Measurements from ENCODE around the gene WNT7A.

The WNT7A gene

DNA sequence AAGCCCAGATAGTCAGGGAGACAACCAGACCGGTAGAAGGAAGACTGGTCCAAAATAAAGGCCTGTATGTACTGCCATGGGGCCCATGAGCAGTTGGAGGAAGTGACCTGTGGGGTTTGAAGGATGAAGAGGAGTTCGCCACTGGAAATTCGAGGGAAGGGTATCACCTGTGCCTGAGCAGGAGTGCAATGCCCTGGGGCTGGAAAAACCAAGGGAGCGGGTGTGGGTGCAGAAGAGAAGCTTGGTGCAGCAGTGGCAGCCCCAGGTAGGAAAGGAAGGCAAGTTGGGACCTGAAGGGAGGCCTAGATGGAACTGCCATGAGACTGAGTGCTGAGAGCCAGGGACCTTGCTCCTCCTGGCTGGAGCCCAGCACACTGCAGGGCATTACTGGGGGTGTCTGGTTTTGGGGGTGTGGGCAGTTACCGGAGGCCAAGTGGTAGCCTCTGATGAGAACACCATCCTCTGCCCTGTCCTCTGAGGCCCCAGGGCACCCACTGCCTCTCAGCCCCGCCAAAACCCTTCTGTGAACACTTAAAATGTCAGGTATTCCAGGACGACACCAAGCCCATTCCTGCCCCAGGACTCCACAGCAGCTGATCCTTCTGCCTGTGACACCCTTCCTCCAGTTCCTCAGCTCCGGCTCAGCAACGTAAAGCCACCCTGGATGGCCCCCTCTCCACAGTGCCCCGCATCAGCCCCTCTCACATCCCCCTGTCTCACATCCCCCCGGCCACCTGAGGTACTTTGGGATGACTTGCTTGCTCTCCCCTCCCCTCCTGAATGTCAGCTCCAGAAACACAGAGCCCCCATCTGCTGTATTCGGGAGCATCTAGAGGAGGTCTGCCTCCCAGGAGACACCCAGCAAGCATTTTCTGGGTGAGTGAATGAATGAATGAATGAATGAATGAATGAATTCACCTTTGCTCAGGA is 42.9 kb downstream of the WNT7A start:
- TF ChIP-seq, protein P1, sequence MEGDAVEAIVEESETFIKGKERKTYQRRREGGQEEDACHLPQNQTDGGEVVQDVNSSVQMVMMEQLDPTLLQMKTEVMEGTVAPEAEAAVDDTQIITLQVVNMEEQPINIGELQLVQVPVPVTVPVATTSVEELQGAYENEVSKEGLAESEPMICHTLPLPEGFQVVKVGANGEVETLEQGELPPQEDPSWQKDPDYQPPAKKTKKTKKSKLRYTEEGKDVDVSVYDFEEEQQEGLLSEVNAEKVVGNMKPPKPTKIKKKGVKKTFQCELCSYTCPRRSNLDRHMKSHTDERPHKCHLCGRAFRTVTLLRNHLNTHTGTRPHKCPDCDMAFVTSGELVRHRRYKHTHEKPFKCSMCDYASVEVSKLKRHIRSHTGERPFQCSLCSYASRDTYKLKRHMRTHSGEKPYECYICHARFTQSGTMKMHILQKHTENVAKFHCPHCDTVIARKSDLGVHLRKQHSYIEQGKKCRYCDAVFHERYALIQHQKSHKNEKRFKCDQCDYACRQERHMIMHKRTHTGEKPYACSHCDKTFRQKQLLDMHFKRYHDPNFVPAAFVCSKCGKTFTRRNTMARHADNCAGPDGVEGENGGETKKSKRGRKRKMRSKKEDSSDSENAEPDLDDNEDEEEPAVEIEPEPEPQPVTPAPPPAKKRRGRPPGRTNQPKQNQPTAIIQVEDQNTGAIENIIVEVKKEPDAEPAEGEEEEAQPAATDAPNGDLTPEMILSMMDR (IDR thresholded peaks at IDR 0.05; ENCODE audit: control insufficient read depth, extremely low read depth, insufficient read depth) = no peak
- no peak overlapping the region for H3K4me3 ChIP-seq (ENCODE audit: low read depth, low read length)
- DNase-seq (ENCODE audit: low read depth) = no peak

DNA sequence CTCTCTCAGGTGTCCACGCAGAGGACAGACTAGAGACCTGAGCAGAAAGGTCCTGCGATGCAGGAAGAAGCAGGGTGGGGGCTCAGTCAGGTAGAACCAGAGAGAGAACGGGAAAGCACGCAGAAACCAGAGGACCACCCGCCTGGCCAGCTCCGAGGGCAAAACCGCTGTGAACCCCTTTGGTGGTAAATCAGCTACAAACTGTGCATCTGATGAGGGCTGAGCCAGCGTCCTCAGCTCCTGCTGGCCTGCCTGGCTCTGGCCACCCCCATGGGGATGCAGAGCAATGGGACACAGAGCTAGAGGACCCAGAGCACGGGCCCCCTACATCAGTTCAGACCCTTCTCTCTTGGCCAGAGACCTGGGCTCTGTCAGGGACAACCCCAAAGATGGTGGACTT is 44.6 kb downstream of the WNT7A start:
- TF ChIP-seq, protein P1 (IDR thresholded peaks at IDR 0.05; ENCODE audit: control insufficient read depth, extremely low read depth, insufficient read depth) = no peak
- no peak overlapping the region for H3K4me3 ChIP-seq (ENCODE audit: low read depth, low read length)
- DNase-seq (ENCODE audit: low read depth) = no peak

- DNase-seq (ENCODE audit: low read depth) = no peak
- no peak overlapping the region for H3K4me3 ChIP-seq (ENCODE audit: low read depth, low read length)
- TF ChIP-seq, protein P1 (IDR thresholded peaks at IDR 0.05; ENCODE audit: control insufficient read depth, extremely low read depth, insufficient read depth) = no peak
These were observed 45.4 kb downstream of the WNT7A start for GRCh38 chr3:13834258-13835035.

DNA sequence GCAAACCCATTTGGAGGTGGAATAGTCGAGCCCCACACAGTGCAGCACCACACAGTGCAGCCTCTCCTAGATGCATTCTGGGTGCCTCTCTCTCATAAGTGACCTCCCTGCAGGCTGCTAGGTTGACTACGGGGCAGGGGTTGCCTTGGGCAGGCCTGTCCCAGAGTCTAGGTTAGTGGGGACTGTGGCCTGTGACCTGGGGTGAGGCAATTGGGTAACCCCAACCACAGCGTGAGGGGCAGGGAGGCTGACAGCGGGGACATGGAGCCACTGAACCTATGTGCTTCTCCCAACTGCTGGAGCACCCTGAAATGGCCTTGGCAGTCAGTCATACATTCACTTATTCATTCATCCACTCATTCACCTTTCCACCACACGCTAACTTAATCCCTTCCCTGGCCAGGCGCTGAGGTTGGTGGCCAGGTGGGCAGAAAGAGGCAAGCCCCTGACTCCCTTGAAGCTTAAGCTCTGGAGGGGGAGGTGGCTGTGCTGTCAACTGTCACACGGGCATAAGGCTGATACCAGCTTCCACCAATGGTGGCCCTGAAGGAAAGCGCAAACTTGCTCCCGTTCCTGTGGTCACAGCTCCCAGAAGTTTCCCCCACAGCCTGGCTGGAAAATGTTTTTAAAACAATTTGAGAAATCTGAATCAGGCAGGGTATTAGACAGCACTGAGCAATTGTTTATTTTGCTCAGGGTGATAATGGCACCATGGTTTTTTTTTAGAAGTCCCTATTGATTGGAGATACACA is 46.2 kb downstream of the WNT7A start:
- H3K4me3 ChIP-seq (ENCODE audit: low read depth, low read length) = no peak overlapping the region
- no peak for DNase-seq (ENCODE audit: low read depth)
- TF ChIP-seq, protein P1 (IDR thresholded peaks at IDR 0.05; ENCODE audit: control insufficient read depth, extremely low read depth, insufficient read depth) = no peak

- no peak for DNase-seq (ENCODE audit: low read depth)
- TF ChIP-seq, protein P1 (IDR thresholded peaks at IDR 0.05; ENCODE audit: control insufficient read depth, extremely low read depth, insufficient read depth) = no peak
- H3K4me3 ChIP-seq (ENCODE audit: low read depth, low read length) = no peak overlapping the region
These were observed 47.7 kb downstream of the WNT7A start for GRCh38 chr3:13832130-13832529.

- TF ChIP-seq, protein P1 (IDR thresholded peaks at IDR 0.05; ENCODE audit: control insufficient read depth, extremely low read depth, insufficient read depth) = no peak
These were observed 48.4 kb downstream of the WNT7A start for GRCh38 chr3:13831386-13831996.

More at GRCh38 chr3:13831386-13831996, 48.4 kb downstream of the WNT7A start:
- no peak overlapping the region for H3K4me3 ChIP-seq (ENCODE audit: low read depth, low read length)
- DNase-seq (ENCODE audit: low read depth) = no peak
